ENCODE results near the gene CABP7.

CABP7 gene

DNA sequence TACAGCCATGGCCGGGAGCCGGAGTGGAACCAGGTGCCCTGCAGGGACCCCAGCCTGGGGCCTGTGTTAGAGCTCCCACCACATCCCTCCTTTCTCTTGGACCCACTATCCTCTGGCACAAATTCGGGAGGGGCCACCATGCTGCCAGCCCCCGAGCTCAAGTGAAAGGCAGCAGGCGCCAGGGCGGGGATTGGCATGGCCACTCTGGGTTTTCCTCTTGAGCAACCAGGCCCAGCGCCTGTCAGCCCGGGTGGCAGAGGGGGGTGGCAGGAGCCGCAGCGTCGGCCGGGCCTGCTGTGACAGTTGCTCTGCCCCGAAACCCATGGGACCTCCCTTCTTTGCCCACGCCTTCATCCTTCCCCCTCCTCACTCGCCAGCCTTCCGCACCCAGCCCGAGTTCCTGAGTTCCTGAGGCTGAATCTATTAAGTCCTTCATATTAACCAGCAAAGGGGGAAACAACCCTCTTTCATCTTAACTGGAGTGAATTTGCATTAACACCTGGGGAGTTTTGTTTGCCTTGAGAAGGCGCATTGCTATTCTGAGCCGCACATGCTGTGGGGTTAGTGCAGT, 16.8 kb upstream of the CABP7 start:
- TF ChIP-seq, protein P1, sequence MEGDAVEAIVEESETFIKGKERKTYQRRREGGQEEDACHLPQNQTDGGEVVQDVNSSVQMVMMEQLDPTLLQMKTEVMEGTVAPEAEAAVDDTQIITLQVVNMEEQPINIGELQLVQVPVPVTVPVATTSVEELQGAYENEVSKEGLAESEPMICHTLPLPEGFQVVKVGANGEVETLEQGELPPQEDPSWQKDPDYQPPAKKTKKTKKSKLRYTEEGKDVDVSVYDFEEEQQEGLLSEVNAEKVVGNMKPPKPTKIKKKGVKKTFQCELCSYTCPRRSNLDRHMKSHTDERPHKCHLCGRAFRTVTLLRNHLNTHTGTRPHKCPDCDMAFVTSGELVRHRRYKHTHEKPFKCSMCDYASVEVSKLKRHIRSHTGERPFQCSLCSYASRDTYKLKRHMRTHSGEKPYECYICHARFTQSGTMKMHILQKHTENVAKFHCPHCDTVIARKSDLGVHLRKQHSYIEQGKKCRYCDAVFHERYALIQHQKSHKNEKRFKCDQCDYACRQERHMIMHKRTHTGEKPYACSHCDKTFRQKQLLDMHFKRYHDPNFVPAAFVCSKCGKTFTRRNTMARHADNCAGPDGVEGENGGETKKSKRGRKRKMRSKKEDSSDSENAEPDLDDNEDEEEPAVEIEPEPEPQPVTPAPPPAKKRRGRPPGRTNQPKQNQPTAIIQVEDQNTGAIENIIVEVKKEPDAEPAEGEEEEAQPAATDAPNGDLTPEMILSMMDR (IDR thresholded peaks at IDR 0.05; ENCODE audit: low read depth, low read length) = no peak
- no peak for DNase-seq (ENCODE audit: extremely low read depth, low read depth)

DNA sequence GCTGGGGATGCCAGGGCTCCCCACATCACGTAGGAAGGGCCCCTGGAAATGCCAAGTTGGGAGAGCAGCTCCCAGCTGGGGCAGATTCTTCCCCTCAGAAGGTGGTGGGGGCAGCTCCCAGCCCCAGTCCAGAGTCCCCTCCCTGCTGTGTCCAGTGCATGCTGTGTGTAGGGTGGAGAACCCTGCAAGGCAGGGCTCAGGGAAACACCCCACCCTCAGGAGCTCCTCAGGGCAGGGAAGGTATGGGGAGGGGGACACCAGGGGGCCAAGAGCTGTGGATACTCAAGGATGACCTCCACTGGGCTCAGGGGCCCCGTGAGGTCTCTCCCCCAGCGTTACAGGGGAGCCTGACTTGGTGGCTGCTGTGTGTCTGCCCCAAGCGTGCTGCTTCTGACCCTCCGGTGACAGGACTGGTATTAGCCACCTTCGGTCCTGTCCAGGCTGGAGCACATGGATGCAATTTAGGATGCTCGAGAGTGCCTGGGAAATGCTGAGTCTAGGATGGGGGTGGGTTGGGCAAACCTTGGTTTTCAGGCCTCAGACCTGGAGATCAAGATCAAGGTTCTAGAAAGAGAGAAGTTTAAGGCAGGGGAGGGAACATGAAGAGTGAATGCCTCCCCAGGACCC, 16.1 kb upstream of the CABP7 start:
- DNase-seq (ENCODE audit: extremely low read depth, low read depth) = no peak
- TF ChIP-seq, protein P1 (IDR thresholded peaks at IDR 0.05; ENCODE audit: low read depth, low read length) = no peak

DNA sequence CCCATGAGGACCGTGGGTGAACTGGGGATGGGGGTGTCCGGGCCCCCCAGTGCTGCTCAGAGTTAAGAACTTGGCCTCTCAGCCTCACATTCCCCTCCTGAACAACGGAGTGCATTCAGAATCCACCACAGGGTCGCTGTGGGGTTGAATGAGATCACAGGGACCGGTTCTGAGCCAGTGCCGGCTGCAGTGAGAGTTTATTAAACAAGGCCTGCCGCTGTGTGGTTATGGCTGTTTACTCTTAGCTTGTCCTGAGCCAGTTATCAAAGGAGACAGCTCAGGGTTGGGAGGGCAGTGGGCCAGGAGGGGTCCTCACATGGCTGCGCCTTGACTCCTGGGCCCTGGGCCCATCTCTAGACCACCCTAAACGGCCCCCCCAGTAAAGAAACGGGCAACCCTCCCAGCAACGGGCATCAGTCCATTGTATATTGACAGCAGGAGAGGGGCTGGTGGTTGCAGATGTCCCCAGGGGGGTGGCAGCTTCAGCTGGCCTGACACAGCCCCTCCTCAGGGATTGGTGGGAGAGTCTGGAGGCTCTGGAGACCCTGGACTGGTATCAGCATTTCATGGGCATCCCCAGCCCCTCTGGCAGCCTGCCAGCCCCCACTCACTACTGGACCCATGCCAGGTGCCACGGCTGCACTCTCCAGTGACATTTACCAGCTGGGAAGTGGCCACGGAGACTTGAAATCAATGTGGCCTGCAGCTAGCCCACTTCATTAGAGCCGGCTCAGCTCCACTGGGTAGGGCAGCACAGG, 15.1 kb upstream of the CABP7 start:
- no peak for DNase-seq (ENCODE audit: extremely low read depth, low read depth)
- TF ChIP-seq, protein P1 (IDR thresholded peaks at IDR 0.05; ENCODE audit: low read depth, low read length) = no peak; the same call in none of the 2 replicates

- TF ChIP-seq, protein P1 (IDR thresholded peaks at IDR 0.05; ENCODE audit: low read depth, low read length) = no peak
- no peak for DNase-seq (ENCODE audit: extremely low read depth, low read depth)
Measured at GRCh38 chr22:29705651-29706050, 14.2 kb upstream of the CABP7 start.

DNA sequence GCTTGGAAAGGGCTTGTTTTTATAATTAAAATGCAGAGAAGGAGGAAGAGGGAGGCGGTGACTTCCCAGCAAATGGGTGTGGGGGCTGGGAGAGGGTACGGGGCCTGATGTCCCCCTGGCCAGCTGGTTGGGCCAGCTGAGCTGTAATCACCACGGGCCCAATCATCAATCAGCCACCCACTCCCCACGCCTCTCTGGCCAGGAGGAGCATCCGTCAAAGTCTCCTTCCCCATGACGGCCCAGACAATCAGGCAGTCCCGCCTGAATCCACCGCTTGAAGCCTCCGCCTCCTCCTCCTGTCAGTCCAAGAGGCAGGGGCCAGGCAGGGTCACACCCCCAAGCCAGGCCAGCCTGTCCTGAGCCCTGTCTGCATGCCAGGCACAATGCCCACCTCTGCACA, 13.3 kb upstream of the CABP7 start:
- TF ChIP-seq, protein P1 (IDR thresholded peaks at IDR 0.05; ENCODE audit: low read depth, low read length) = no peak
- DNase-seq (ENCODE audit: extremely low read depth, low read depth) = no peak

GRCh38 chr22:29707010-29707409, 12.8 kb upstream of the CABP7 start:
- no peak for DNase-seq (ENCODE audit: extremely low read depth, low read depth)
- TF ChIP-seq, protein P1 (IDR thresholded peaks at IDR 0.05; ENCODE audit: low read depth, low read length) = no peak

DNA sequence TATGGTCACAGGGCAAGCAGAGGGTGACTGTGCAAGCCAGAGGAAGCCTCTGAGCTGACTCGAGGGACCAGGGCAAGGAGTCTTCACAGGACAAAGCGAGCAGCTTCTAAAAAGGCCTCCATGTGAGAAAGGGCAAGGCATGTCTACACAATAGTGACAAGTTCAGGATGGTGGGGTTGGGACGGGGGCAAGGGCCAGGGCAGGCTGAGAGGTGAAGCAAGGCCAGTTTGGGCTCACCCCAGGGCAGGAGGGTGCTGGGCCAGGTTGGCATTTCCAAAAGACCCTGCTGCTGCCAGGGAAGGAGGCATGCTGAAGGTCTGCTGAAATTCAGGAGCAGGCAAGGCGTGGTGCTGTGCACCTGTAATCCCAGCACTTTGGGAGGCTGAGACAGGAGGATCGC, 12.3 kb upstream of the CABP7 start:
- no peak for DNase-seq (ENCODE audit: extremely low read depth, low read depth)
- TF ChIP-seq, protein P1 (IDR thresholded peaks at IDR 0.05; ENCODE audit: low read depth, low read length) = no peak
